GM10266 (cell line): ENCODE data around the gene GABARAPL2.

Experiments
- DNase-seq: peaks from one replicate; pipeline ENCODE4 v3.0.0; 2012; ENCODE audit errors: extremely low spot score
- CTCF ChIP-seq: IDR thresholded peaks from 2 replicates; pipeline ENCODE4 v1.5.1; 2012; ENCODE audit warnings: mild to moderate bottlenecking, low read depth; ENCODE audit not compliant: control insufficient read depth, insufficient read depth; ENCODE audit errors: missing control alignments

GABARAPL2 gene

GRCh38 chr16:75624921-75625334, 58.7 kb downstream of the GABARAPL2 start:
- no peak for DNase-seq
- TF ChIP-seq CTCF = no peak

DNA sequence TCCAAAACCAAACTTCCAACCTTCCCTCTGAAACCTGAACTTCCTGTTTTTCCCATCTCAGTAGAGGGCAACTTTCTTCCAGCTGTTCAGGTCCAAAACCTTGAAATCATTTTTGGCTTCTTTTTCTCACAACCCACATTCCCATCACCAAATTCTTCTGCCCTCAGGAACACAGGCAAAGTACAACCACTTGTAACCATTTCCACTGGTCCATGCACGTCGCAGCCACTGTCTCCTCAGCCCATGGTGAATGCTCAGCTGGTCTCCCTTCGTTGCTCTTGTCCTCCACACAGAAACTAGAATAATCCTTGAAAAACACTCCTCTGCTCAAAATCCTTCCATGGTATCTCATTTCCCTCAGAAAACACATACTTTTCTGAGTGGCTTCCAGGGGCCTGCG, 60.6 kb downstream of the GABARAPL2 start:
- TF ChIP-seq CTCF = no peak

More for the DNA sequence above, 60.6 kb downstream of the GABARAPL2 start:
- DNase-seq = no peak
